UCSD-AML1 (cell line): Measurements from ENCODE around the gene STYXL1.

Source experiments
- DNase-seq: peaks from one replicate; lab custom pipeline; 2025; ENCODE audit not compliant: unreplicated experiment; lab: John Stamatoyannopoulos, UW

STYXL1 gene

GRCh38 chr7:75981453-75982305, 66.1 kb downstream of the STYXL1 start:
- DNase-seq = no peak

GRCh38 chr7:75981203-75981452, 66.7 kb downstream of the STYXL1 start:
- DNase-seq = no peak

GRCh38 chr7:75980430-75981202, 67.2 kb downstream of the STYXL1 start:
- DNase-seq = no peak

- no peak for DNase-seq
These were observed 67.9 kb downstream of the STYXL1 start for GRCh38 chr7:75979759-75980429.

- DNase-seq = no peak
These were observed 70.1 kb downstream of the STYXL1 start for GRCh38 chr7:75977743-75978142.

GRCh38 chr7:75971961-75972763, 75.6 kb downstream of the STYXL1 start:
- DNase-seq = peak; percentile 32

- no peak for DNase-seq
These were observed 76.4 kb downstream of the STYXL1 start for GRCh38 chr7:75971309-75971960.

- DNase-seq = no peak
These were observed 77.9 kb downstream of the STYXL1 start for GRCh38 chr7:75969704-75970498.

- no peak for DNase-seq
These were observed 78.6 kb downstream of the STYXL1 start for GRCh38 chr7:75969182-75969581.

GRCh38 chr7:75968561-75969001, 79.2 kb downstream of the STYXL1 start:
- DNase-seq = no peak

- no peak for DNase-seq
These were observed 79.8 kb downstream of the STYXL1 start for GRCh38 chr7:75968012-75968411.

GRCh38 chr7:75967487-75967997, 80.3 kb downstream of the STYXL1 start:
- DNase-seq = peak; percentile 12

- DNase-seq = no peak
These were observed 80.7 kb downstream of the STYXL1 start for GRCh38 chr7:75967055-75967454.

GRCh38 chr7:75966190-75966961, 81.4 kb downstream of the STYXL1 start:
- DNase-seq = no peak

GRCh38 chr7:75965617-75966016, 82.2 kb downstream of the STYXL1 start:
- DNase-seq = no peak

GRCh38 chr7:75963381-75963995, 84.3 kb downstream of the STYXL1 start:
- DNase-seq = no peak

GRCh38 chr7:75962607-75963380, 85.0 kb downstream of the STYXL1 start:
- DNase-seq = no peak

- DNase-seq = no peak
These were observed 86.6 kb downstream of the STYXL1 start for GRCh38 chr7:75961218-75961617.
